ENCODE measurements around the gene HSP90AB1. TPM values are rescaled to one million over a fixed set of nuclear protein-coding genes. Genes with fewer than 3 reads are reported as not detected.

The HSP90AB1 gene
- polyA plus RNA-seq, 1 experiment = 943 TPM

GRCh38 chr6:44271914-44272313 lies 25.0 kb downstream of the HSP90AB1 start:
- H3K4me3 ChIP-seq (ENCODE audit: low read depth, low read length) = no peak overlapping the region
- peaks cover 5% of the 10 kb centered on the region; the same call in 1 of the 2 replicates for H3K9me3 ChIP-seq (ENCODE audit: control insufficient read depth, insufficient read depth, low read length)
- ChIA-PET POLR2A (no interaction called here), CTCF (no interaction called here)
- no peak overlapping the region for H3K27ac ChIP-seq (ENCODE audit: low read depth, low read length)
- peaks cover 71% of the 10 kb centered on the region for H3K27me3 ChIP-seq (ENCODE audit: control insufficient read depth, insufficient read depth, low read length)
- DNase-seq (ENCODE audit: low read depth, low spot score) = no peak
- TF ChIP-seq, protein P1, sequence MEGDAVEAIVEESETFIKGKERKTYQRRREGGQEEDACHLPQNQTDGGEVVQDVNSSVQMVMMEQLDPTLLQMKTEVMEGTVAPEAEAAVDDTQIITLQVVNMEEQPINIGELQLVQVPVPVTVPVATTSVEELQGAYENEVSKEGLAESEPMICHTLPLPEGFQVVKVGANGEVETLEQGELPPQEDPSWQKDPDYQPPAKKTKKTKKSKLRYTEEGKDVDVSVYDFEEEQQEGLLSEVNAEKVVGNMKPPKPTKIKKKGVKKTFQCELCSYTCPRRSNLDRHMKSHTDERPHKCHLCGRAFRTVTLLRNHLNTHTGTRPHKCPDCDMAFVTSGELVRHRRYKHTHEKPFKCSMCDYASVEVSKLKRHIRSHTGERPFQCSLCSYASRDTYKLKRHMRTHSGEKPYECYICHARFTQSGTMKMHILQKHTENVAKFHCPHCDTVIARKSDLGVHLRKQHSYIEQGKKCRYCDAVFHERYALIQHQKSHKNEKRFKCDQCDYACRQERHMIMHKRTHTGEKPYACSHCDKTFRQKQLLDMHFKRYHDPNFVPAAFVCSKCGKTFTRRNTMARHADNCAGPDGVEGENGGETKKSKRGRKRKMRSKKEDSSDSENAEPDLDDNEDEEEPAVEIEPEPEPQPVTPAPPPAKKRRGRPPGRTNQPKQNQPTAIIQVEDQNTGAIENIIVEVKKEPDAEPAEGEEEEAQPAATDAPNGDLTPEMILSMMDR (IDR thresholded peaks at IDR 0.05; ENCODE audit: low read depth, low read length) = no peak

- Histone ChIP-seq H3K27me3 (ENCODE audit: control insufficient read depth, insufficient read depth, low read length) (peaks cover 75% of the 10 kb centered on the region), H3K4me3 (ENCODE audit: low read depth, low read length) (no peak overlapping the region), H3K27ac (ENCODE audit: low read depth, low read length) (no peak overlapping the region), H3K9me3 (ENCODE audit: control insufficient read depth, insufficient read depth, low read length) (peaks cover 5% of the 10 kb centered on the region; the same call in 1 of the 2 replicates)
- TF ChIP-seq, protein P1 (IDR thresholded peaks at IDR 0.05; ENCODE audit: low read depth, low read length) = no peak
- DNase-seq (ENCODE audit: low read depth, low spot score) = no peak
- ChIA-PET CTCF (no interaction called here), POLR2A (no interaction called here)
Measured at GRCh38 chr6:44272529-44272928, 25.6 kb downstream of the HSP90AB1 start.

DNA sequence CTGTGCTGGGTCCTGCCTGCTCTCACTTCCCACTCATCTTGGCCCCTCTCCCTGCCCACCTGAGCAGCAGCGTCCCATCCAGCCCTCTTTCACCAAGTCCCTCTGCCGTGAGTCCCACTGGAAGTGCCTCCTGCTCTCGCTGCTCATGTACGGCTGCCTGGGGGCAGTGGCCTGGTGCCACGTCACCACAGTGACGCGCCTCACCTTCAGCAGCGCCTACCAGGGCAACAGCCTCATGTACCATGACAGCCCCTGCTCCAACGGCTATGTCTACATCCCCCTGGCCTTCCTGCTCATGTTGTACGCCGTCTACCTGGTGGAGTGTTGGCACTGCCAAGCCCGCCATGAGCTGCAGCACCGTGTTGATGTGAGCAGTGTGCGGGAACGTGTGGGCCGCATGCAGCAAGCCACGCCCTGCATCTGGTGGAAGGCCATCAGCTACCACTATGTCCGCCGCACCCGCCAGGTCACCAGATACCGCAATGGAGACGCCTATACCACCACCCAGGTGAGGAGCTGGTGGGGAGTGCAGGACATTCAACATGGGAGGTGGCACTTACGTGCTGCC lies 26.2 kb downstream of the HSP90AB1 start:
- POLR2A ChIA-PET = no interaction called here
- Histone ChIP-seq H3K4me3 (ENCODE audit: low read depth, low read length) (no peak overlapping the region), H3K27ac (ENCODE audit: low read depth, low read length) (no peak overlapping the region), H3K27me3 (ENCODE audit: control insufficient read depth, insufficient read depth, low read length) (peaks cover 79% of the 10 kb centered on the region), H3K9me3 (ENCODE audit: control insufficient read depth, insufficient read depth, low read length) (peaks cover 5% of the 10 kb centered on the region; the same call in 1 of the 2 replicates)
- DNase-seq (ENCODE audit: low read depth, low spot score) = no peak
- CTCF ChIA-PET = no interaction called here
- TF ChIP-seq, protein P1 (IDR thresholded peaks at IDR 0.05; ENCODE audit: low read depth, low read length) = no peak

DNA sequence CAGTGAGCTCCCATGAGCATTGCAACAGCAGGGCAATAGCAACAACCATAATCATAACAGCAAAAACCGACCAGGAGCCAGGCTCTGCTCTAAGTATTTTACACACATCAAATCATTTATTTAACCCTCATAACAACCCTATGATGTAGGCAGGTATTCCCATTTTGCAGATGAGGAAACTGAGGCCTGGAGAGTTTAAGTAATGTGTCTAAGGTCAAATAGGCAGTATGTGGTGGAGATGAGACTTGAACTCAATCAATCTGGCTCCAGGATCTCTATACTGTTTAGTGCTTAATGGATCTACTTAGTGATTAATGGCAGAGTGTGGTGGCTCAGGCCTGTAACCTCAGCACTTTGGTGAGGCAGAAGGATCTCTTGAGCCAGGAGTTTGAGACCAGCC lies 26.7 kb downstream of the HSP90AB1 start:
- no peak overlapping the region for H3K27ac ChIP-seq (ENCODE audit: low read depth, low read length)
- H3K27me3 ChIP-seq (ENCODE audit: control insufficient read depth, insufficient read depth, low read length) = peaks cover 76% of the 10 kb centered on the region
- no peak for DNase-seq (ENCODE audit: low read depth, low spot score)
- ChIA-PET POLR2A (no interaction called here), CTCF (no interaction called here)
- peaks cover 5% of the 10 kb centered on the region; the same call in 1 of the 2 replicates for H3K9me3 ChIP-seq (ENCODE audit: control insufficient read depth, insufficient read depth, low read length)
- TF ChIP-seq, protein P1 (IDR thresholded peaks at IDR 0.05; ENCODE audit: low read depth, low read length) = no peak
- no peak overlapping the region for H3K4me3 ChIP-seq (ENCODE audit: low read depth, low read length)

- no peak for DNase-seq (ENCODE audit: low read depth, low spot score)
- Histone ChIP-seq H3K4me3 (ENCODE audit: low read depth, low read length) (no peak overlapping the region), H3K27ac (ENCODE audit: low read depth, low read length) (no peak overlapping the region), H3K9me3 (ENCODE audit: control insufficient read depth, insufficient read depth, low read length) (peaks cover 5% of the 10 kb centered on the region; the same call in 1 of the 2 replicates), H3K27me3 (ENCODE audit: control insufficient read depth, insufficient read depth, low read length) (peaks cover 75% of the 10 kb centered on the region)
- TF ChIP-seq, protein P1 (IDR thresholded peaks at IDR 0.05; ENCODE audit: low read depth, low read length) = no peak
- ChIA-PET POLR2A (no interaction called here), CTCF (interaction anchor here (0.6 kb wide), 1 partner anchor 9 kb away, joined by 4 read pairs; no protein-coding TSS in a partner anchor)
Measured at GRCh38 chr6:44275271-44275748, 28.4 kb downstream of the HSP90AB1 start.
